Measurements from ENCODE around the gene PRG2.
"Not testable (repeated sequence)": the region's sequence is repeated elsewhere in the genome, so short reads cannot be mapped to it uniquely, and the experiment has no call there.

Gene PRG2

DNA sequence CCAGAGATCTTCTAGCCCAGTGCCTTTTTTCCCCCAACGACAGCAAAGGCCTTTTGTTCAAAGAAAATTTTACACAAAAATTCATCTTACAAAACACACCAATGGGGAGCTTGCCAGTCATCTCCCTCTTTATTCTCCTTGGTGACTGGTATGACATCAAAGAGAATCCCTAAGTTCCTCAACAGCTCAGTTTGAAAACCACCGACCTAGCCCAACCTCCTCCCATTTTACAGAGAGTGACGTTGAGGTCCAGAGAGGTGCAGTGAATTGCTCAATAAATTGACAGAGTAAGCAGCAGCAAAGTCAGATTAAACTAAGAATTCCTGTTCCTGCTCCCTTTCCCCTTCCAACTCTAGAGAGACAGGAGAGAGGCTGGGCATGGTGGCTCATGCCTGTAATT, 28.7 kb upstream of the PRG2 start:
- DNase-seq (ENCODE audit: low spot score) = no peak

DNA sequence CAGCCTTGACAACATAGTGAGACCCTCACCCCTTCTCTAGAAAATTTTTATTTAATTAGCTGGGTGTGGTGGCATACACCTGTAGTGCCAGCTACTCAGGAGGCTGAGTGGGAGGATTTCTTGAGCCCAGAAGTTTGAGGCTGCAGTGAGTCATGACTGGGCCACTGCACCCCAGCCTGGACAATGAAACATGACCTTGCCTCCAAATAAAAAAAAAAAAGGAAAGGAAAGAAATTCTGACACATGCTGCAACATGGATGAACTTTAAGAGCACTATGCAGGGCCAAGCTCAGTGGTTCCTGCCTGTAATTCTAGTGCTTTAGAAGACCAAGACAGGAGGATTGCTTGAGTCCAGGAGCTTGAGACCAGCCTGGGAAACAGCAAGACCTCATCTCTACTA, 27.7 kb upstream of the PRG2 start:
- no peak for DNase-seq (ENCODE audit: low spot score)

DNA sequence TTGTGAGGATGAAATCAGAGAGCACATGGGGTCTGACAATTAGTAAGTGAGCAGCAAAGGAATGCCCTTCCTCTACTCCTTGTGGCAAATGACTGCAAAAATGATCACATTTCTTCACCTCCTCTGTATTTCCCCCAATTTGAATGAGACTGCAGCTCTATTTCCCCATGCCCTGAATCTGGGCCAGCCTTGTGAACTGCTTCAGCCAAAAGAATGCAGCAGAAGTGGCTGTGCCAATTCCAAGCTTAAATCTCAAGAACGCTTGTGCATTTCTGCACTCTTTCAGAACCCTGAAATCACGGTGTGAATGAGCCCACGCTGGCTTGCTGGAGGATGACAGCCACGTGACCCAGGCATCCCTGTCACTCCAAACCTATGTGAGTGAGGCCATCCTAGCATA, 26.6 kb upstream of the PRG2 start:
- DNase-seq (ENCODE audit: low spot score) = no peak

DNA sequence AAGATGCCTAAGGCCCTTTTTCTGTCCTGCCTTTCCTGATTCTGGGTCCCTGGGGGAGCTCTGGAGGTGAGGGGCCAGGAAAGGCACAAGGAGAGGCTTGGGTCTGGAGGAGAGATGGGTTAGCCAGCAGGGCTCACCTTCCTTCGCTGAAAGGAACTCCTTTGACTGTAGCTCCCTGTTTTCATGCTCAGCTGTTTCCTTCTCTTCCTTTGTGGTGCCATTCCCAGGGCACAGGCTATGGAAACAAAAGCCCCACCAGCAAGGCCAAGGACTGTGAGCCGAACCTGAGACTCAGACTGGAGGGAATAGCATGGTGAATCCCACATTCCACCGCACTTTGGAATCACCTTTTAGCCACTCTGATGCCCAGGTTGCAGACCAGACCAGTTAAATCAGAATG, 26.0 kb upstream of the PRG2 start:
- no peak for DNase-seq (ENCODE audit: low spot score)

DNA sequence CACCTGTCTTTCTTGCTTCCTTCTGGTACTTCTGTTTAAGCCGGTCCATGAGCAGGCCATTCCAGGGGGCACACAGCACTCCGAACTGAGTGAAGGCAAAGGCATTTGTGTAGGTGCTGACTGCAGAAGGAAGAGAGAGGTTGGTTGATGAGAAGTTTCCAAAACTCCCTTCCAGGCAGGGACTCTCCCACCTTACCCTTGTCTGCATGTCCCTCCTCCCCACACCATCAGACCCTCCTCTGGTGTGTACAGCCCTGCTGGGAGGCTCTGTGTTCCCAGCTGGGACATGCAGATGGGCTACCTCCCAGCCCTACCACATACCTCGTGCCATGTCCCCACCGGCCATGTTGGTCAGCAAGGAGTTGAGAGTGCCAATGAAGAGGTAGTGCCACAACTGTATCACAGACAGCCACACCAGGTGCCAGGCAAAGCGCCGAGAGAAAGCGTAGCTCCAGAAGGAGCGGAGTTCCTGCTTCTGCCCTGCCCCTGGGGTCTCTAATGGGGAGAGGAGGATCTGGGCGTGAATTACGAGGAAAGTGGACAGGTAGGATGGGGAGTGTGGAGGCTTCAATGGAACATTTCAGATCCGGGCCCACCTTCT, 24.3 kb upstream of the PRG2 start:
- no peak for DNase-seq (ENCODE audit: low spot score)

DNA sequence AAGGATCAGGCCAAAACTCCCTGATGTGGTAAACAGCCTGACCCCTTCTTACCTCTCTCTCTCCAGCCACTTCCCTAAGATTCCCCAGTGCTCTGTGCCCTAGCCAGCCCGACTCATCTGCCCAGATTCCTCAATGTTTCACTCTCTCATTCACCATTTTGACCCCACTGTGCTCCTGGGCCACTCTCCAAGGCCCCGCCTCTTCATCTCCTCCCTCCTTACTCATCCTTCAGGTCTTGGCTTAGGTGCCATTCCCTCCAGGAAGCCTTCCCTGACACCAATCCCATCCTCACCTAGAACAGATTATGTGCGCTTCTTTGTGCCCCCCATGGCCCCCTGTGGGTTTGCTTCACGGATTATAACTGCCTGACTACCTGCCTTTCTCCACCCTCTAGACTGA, 23.2 kb upstream of the PRG2 start:
- no peak for DNase-seq (ENCODE audit: low spot score)

DNA sequence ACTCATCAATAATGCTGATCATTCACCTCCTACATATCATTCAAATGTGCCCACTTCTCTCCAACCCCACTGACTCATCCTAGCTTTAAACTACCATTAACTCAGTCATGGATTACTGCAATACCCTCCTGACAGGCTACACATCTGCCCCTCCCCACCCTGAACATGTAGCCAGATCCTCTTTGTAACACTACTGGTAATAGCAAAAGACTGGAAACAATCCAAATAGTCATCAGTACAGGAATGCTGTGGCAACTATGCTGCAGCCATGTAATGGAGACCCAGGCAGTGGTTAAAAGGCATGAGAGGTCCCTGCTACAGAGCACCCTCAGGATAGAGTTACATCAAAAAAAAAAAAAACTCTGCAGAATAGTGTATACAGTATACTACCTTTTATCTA, 19.8 kb upstream of the PRG2 start:
- no peak for DNase-seq (ENCODE audit: low spot score)

DNA sequence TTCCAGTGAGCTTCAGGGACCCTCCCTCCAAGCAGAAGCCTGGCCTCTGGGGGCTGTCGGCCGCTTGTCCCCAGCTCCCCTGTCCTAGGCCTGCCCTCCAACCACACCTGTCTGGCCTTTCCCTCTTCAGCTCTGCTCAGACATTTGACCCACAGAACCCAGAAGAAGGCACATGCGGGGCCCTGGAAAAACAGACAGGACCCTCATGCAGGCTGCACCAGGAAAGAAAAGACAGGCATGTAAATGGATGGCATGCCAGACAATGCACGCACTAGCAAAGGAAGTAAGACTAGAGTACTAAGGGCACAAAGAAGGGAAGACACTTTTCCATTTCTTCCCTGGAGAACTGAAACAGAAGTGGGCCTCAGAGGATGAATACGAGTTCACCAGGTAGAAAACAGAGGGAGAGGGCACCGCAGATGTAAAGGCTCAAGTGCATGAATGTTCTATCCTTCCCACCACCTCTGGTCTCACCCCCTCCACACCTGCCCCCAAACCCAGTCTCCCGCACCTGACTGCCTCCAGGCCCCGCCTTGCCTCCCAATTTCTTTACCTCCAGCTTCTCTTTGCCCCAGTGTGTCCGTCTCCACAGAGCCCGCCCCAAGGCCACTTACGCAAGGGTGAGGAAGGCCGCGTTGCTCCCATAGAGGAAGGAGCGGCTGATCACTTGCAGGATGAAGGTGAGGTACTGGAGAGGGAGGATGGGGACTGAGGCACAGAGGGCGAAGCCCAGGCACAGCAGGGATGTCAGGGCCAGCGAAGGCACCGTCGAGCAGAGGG, 19.1 kb upstream of the PRG2 start:
- DNase-seq (ENCODE audit: low spot score) = no peak

DNA sequence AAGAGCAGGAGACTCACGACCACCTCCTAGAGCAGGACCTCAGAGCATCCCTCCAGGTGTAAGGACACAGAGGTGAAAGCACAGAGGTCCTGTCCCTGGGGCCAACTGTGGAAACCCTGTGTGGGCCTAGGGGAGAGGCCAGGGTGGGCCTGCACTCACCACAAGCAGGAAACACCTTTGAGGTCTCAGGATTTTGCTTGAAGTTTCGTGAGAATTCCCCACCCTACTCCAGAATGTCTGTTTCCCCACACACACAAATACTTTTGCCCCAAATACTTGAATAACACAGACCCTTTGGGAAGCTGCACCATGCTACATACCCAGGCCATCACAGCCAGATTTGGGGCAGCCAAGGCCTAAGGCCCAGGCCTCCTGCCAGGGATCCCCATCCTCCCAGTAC, 18.3 kb upstream of the PRG2 start:
- DNase-seq (ENCODE audit: low spot score) = no peak

DNA sequence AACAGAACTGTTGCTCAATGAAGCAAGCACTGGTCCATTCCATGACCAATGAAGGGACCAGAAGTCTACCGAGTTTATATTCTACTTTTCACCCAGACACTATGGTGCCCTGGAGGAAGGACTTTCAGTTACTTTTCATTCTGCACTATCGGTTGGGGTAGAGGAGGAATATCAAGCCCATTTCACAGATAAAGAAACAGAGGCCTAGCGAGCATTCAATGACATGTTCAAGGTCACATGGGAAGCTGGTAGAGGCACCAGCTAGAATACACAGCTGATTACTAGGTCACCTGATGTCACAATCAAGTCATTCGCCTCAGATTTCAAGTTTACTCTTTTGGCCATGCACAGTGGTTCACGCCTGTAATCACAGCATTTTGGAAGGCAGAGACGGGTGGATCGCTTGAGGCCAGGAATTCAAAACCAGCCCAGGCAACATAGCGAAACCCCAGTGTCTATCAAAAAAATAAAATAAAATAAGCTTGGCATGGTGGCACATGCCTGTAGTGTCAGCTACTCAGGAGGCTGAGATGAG, 17.6 kb upstream of the PRG2 start:
- DNase-seq (ENCODE audit: low spot score) = no peak

DNA sequence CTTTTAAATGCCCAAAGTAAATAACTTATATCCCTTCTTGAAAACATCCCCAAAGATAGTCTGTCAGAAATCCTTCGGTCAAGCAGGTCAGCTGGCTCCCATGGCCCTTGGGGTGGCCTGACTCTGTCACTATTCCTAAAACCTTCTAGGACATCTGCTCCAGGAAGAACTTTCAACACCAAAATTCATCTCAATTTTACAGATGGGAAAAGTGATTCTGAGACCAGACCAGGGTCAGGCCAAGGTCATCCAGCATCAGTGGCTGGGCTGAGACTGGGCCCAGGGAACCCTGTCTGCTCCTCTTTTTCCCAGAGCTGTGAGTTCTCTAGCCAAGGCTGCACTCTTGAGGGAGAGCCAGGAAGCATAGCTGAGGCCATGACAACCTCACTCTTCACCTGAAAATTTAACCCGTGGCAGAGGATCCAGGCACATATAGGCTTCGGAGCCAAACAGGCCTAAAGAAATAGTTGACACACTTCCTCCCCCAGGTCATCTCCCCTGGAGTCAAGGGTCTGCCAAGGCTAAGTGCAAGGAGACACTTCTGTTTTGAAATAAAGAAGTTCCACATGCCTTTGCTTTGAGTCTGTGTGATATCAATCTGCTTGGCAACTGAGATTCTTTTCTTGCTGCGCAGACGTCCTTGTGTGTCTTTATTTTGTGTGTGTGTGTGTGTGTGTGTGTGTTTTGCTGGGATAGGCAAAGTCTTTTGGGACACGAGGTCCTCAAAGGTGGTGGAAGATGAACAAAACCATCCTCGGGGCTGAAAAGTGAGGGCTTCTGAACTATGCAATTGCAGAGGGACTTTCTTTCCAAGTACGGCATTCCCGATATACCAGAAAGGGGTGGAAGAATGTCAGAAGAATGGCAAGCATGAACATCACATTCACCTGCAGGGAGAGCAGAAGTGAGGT, 16.8 kb upstream of the PRG2 start:
- DNase-seq (ENCODE audit: low spot score) = no peak

DNA sequence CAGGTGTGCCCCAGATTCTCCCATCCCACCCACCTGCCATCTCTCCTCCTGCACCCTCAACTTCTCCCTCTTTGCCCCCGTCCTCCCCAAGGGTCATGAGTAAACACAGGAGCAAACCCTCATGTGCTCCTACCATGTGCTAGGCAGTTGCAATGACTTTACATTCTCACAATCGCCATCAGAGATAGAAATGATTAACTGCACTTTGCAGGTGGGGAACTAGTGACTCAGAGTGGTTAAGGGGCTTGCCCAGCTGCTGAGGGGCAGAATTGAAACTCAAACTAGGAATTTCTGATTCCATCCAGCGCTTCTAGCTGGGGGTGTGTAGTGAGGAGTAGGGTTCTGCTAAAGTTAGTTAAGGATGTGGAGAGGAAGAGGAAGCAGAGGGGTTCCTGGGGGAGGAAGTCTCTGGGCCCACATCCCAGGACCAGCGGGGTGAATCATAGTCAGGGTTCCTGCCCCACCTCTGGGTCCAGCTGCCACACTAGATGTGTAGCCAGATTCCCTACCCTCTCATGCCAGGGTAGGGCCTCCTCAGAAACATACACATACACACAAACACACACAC, 16.0 kb upstream of the PRG2 start:
- no peak for DNase-seq (ENCODE audit: low spot score)

DNA sequence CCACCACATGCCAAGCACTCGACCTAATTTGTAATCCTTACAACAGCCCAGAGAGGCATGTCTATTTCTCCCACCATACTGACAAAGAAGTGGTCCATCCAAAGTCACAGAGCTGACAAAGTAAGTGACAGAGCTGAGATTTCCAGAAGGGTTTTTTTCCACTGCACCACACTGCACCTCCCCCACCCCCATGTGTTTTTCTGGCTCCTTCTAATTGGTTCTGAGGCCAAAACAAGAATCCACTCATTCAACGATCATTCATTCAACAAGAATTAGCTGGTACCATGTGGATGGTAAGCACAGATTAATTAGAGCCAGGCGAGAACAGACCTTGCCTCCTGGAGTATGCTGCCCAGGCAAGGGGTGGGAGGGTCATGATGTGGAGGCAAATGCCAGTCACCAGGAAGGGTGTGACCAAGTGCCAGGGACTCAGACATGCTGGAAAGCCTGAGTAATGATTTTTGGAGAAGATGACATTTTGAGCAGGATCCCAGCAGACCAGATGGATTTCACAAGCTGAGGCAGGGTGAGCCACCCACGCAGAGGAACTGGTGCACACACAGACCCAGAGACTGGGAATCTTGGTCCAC, 14.9 kb upstream of the PRG2 start:
- DNase-seq (ENCODE audit: low spot score) = no peak

DNA sequence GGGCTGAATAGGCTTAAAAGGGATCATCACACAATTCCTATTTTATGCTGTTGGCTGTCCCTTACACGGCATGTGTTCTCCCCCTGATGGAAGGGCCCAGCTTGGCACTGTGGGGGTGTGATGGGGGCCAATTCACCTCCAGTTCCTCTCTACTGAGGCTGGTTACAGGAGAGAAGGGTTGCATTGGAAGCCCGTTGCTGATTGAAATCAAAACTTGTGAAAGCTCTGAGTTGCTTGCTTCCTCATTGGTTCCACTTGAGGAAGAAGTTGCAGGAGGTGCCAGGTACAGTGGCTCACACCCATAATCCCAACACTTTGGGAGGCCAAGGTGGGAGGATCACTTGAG, 13.3 kb upstream of the PRG2 start:
- DNase-seq (ENCODE audit: low spot score) = no peak

DNA sequence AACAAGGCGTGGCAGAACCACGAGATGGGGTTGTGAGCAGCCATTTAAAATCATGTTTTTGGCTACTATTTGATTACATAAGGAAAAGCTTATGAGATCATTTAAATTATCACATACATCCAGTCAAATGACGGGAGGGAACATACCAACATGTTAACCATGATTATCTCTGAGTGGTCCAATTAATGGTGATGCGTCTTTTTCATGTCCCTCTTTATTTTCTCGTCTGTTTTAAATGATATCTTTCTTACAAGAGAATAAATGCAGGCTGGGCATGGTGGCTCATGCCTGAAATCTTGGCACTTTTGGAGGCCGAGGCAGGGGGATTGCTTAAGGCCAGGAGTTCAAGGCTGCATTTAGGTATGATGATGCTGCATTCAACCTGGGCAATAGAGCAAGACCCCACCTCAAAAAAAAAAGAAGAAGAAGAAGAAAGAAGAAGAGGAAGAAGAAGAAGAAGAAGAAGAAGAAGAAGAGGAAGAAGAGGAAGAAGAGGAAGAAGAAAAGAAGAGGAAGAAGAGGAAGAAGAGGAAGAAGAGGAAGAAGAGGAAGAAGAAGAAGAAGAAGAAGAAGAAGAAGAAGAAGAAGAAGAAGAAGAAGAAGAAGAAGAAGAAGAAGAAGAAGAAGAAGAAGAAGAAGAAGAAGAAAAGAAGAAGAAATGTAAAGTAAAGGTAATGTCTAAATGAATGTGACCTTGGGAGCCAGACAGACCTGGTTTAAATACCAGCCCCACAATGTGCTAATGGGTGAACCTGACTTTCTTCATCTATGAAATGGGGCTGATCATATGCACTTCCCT, 12.8 kb upstream of the PRG2 start:
- DNase-seq (ENCODE audit: low spot score) = not testable (repeated sequence)

DNA sequence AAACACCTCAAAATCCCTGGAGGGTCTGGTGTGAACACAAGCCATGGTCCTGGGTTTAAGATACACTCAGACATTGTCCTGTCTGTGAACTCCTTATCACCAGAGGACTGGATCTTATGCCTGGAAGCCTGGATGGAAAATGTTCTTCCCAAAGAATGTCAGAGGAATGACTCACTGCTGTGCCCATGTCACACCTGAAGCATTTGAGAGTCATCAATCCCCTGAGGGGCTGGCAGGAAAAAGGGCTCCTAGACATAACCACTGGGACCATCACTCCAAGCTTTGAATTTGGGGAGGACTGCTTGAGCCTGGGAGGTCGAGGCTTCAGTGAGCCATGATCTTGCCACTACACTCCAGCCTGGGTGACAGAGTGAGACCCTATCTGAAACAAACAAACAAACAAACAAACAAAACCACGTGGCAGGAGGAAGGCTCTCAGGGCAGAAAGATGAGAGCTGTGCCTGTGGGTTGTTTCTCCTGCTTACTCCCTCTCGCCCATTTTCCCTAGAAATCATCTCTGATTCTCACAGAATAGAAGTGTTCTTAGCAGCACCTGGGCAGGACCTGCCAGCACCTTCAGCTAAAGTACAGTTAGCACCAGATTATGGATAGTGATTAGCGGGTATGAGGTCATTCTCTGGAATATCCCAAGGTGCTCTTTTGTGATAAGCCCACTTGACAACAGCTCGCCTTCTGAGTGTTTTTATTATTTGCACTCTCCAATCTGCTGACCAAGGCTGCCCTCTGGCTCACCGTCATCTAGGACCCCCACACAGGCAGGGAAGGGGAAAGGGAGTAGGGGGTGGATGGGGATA, 11.9 kb upstream of the PRG2 start:
- no peak for DNase-seq (ENCODE audit: low spot score)

DNA sequence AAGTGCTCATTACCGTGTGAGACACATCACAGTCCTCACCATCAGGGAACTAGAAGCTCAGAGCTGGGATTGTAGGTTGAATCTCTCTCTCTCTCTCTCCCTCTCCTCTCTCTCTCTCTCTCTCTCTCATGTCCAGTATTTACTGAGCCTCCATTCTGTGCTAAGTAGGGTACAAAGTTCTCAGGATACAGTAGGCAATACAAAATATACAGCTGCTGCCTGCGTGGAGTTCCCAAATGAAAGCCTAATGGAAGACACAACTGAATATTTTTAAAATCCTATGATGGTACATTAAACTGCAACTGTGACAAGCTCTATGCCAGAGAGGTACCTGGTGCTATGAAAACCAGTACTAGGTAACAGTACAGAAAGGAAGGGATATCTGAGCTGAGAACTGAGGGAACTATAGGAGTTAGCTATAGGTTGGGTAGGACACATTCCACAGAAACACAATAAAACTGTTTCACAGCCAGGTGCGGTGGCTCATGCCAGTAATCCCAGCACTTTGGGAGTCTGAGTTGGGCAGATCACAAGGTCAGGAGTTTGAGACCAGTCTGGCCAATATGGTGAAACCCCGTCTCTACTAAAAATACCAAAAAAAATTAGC, 9.6 kb upstream of the PRG2 start:
- DNase-seq (ENCODE audit: low spot score) = no peak

DNA sequence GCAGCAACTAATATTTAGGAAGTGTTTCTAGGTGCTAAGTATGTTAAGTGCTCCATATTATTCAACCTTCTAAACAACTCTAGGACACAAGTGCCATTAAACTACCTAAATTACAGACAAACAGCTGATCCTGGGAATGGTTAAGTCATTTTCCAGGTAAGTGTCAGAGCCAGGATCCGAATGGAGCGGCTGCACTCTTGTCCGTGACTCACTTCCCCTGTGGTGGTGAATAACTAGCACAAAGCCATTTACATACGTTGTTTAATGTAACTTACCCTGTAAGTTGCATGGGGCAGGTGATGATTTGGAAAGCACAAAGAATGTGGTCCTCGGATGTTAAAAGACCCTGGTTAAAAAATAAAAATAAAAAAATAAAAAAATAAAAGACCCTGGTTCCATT, 8.8 kb upstream of the PRG2 start:
- no peak for DNase-seq (ENCODE audit: low spot score)

DNA sequence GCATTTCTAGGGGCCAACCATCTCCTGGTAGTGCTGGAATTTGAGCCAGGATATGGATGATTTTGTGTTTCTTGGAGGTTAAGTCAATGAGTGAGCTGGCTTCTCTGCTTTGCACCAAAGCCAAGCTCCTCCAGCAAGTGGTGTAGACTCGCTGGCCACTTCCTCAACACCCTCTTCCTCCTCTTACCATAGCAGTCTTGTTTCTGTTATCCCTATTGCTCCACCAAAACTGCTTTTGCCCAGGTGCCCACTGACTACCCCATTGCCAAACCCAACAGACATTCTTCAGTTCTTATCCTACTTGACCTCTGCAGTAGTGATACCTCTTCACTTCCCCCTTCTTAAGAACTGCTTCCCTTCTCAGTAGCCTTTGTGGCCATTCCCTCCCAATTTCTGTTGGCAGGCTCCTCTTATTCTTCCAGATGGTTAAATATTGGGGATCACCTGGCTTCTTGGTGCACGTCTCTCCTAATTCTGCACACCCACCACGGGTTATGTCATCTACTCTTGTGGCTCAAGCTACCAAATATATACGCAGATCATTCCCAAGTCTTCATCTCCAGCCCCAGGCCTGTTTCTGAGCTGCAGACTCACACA, 7.0 kb upstream of the PRG2 start:
- no peak for DNase-seq (ENCODE audit: low spot score)

DNA sequence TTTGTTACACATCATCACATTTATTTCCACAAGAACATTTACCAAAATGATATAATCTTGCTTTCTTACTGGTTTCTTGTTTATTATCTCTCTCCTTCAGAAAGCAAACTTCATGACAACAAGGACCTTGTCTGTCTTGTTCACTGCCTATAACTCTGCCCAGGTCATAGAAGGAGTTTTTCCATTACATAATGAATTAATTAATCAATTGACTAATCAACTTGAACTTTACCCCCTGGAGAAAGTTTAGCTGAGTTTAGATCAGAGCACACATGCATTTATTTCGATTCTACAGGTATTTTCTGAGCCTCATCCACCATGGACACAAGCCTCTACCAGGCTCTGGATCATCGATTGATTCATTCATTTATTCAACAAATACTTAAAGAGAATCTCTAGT, 6.3 kb upstream of the PRG2 start:
- DNase-seq (ENCODE audit: low spot score) = no peak
